CD4-positive, alpha-beta T cell treated with Interleukin-12 subunit alpha and Interleukin-12 subunit beta, for 1 hour (primary cell): Measurements from ENCODE around the gene UBLCP1.
A peak's percentile ranks its signal among the peaks of the same experiment; 100 is the strongest.
"Not testable (repeated sequence)": the region's sequence is repeated elsewhere in the genome, so short reads cannot be mapped to it uniquely, and the experiment has no call there.

ENCODE experiments used
- DNase-seq: peaks from one replicate; pipeline ENCODE4 v3.0.0-alpha.2; 2020

Gene UBLCP1

GRCh38 chr5:159257007-159257406, 6.1 kb upstream of the UBLCP1 start:
- no peak for DNase-seq

GRCh38 chr5:159257629-159258283, 5.3 kb upstream of the UBLCP1 start:
- no peak for DNase-seq

- DNase-seq: no peak
Observed at GRCh38 chr5:159258361-159258760, 4.7 kb upstream of the UBLCP1 start.

GRCh38 chr5:159260212-159260611, 2.9 kb upstream of the UBLCP1 start:
- not testable (repeated sequence) for DNase-seq

GRCh38 chr5:159262472-159262858, 625 bp upstream of the UBLCP1 start:
- DNase-seq: no peak

GRCh38 chr5:159263569-159263905, 447 bp downstream of the UBLCP1 start:
- no peak for DNase-seq

- DNase-seq: not testable (repeated sequence)
Observed at GRCh38 chr5:159266764-159267163, 3.7 kb downstream of the UBLCP1 start.

GRCh38 chr5:159269723-159270122, 6.6 kb downstream of the UBLCP1 start:
- no peak for DNase-seq

GRCh38 chr5:159273923-159274322, 10.8 kb downstream of the UBLCP1 start:
- no peak for DNase-seq

- DNase-seq: no peak
Observed at GRCh38 chr5:159274676-159275075, 11.6 kb downstream of the UBLCP1 start.

- DNase-seq: peak; percentile 40
Observed at GRCh38 chr5:159286420-159287035, 23.4 kb downstream of the UBLCP1 start.

GRCh38 chr5:159290741-159291140, 27.7 kb downstream of the UBLCP1 start:
- DNase-seq: no peak

- no peak for DNase-seq
Observed at GRCh38 chr5:159294921-159295320, 31.8 kb downstream of the UBLCP1 start.

- not testable (repeated sequence) for DNase-seq
Observed at GRCh38 chr5:159297300-159297699, 34.2 kb downstream of the UBLCP1 start.

- no peak for DNase-seq
Observed at GRCh38 chr5:159301466-159301865, 38.4 kb downstream of the UBLCP1 start.

- DNase-seq: not testable (repeated sequence)
Observed at GRCh38 chr5:159301929-159302860, 39.1 kb downstream of the UBLCP1 start.

- no peak for DNase-seq
Observed at GRCh38 chr5:159303286-159303685, 40.2 kb downstream of the UBLCP1 start.

GRCh38 chr5:159304961-159305595, 42.0 kb downstream of the UBLCP1 start:
- DNase-seq: no peak

GRCh38 chr5:159309689-159310433, 46.8 kb downstream of the UBLCP1 start:
- DNase-seq: no peak

GRCh38 chr5:159310511-159310910, 47.4 kb downstream of the UBLCP1 start:
- peak; percentile 11 for DNase-seq

GRCh38 chr5:159311063-159311462, 48.0 kb downstream of the UBLCP1 start:
- no peak for DNase-seq

GRCh38 chr5:159313197-159313596, 50.1 kb downstream of the UBLCP1 start:
- no peak for DNase-seq
